Endodermal cell (in vitro differentiated cells): ENCODE data around the gene SCUBE2. TPM values are rescaled to one million over a fixed set of nuclear protein-coding genes. Genes with fewer than 3 reads are reported as not detected.

Experiments used
- DNase-seq: peaks from one replicate; pipeline ENCODE4 v3.0.0-alpha.2; 2017
- H3K27ac ChIP-seq: 2 replicates; pipeline ENCODE4 v1.5.1; 2013; ENCODE audit warnings: mild to moderate bottlenecking, low read depth, low read length, moderate library complexity
- H3K27me3 ChIP-seq: 2 replicates; pipeline ENCODE4 v1.6.1; 2013; ENCODE audit warnings: mild to moderate bottlenecking, low read length, moderate library complexity; ENCODE audit not compliant: insufficient read depth, control insufficient read depth, poor library complexity, severe bottlenecking
- H3K36me3 ChIP-seq: 2 replicates; pipeline ENCODE4 v1.7.0; 2013; ENCODE audit warnings: mild to moderate bottlenecking, low read length, moderate library complexity; ENCODE audit not compliant: control insufficient read depth, insufficient read depth
- H3K4me1 ChIP-seq: one replicate; pipeline ENCODE4 v1.7.0; 2013; ENCODE audit warnings: low read length; ENCODE audit not compliant: control insufficient read depth, insufficient read depth
- H3K4me3 ChIP-seq: 2 replicates; pipeline ENCODE4 v1.5.1; 2013; ENCODE audit warnings: mild to moderate bottlenecking, low read length, moderate library complexity
- H3K9ac ChIP-seq: 2 replicates; pipeline ENCODE4 v1.6.1; 2013; ENCODE audit warnings: mild to moderate bottlenecking, low read length, moderate library complexity; ENCODE audit not compliant: poor library complexity, severe bottlenecking; ENCODE audit errors: extremely low read depth
- H3K9me3 ChIP-seq: 2 replicates; pipeline ENCODE4 v1.6.1; 2013; ENCODE audit warnings: mild to moderate bottlenecking, low read length, moderate library complexity; ENCODE audit not compliant: control insufficient read depth
- H3K27ac Mint-ChIP-seq: 2 replicates; pipeline ENCODE4 v1.8.0; 2020; ENCODE audit warnings: mixed read lengths
- H3K27me3 Mint-ChIP-seq: 2 replicates; pipeline ENCODE4 v1.8.0; 2021; ENCODE audit warnings: mild to moderate bottlenecking, mixed read lengths; ENCODE audit not compliant: insufficient read depth
- H3K36me3 Mint-ChIP-seq: 2 replicates; pipeline ENCODE4 v1.8.0; 2020; ENCODE audit warnings: low read depth, mixed read lengths
- H3K4me1 Mint-ChIP-seq: 2 replicates; pipeline ENCODE4 v1.8.0; 2020; ENCODE audit warnings: mixed read lengths
- H3K4me3 Mint-ChIP-seq: 2 replicates; pipeline ENCODE4 v1.8.0; 2020; ENCODE audit warnings: mild to moderate bottlenecking, moderate library complexity, mixed read lengths
- H3K9me3 Mint-ChIP-seq: 2 replicates; pipeline ENCODE4 v1.8.0; 2020; ENCODE audit warnings: mild to moderate bottlenecking, mixed read lengths
- CTCF ChIP-seq: fragments of 200-600 bp; sonication (generic); conservative IDR thresholded peaks from 2 replicates; pipeline ENCODE4 v1.5.0; 2021; ENCODE audit warnings: antibody characterized with exemption, mild to moderate bottlenecking
- WGBS, 2 experiments: methylation state at CpG; one replicate each; pipeline versions ENCODE4 v1.1.5 to v1.1.7; 2013; ENCODE audit warnings: missing lambda C conversion rate in 2 of 2, mixed read lengths in 1 of 2; ENCODE audit not compliant: insufficient coverage in 1 of 2, insufficient read length in 1 of 2; 5-methylcytosine and 5-hydroxymethylcytosine counted together
- microRNA-seq: library from miRNA; unstranded; fragments of <30 nt; microRNA quantifications from one replicate; pipeline ENCODE4 v1.2.0, GENCODE V29; 2020; ENCODE audit warnings: borderline microRNAs expressed
- total RNA-seq, 2 donors: library from RNA; stranded (reverse); fragmentation: NEBNext Ultra II Directional in 1 of 2; extraction: Animal tissue kit (Norgen Biotek cat#: 25700) in 1 of 2; gene quantifications; 2 replicates in 1 of 2; 3 replicates in 1 of 2; pipeline ENCODE4 v1.2.1, GENCODE V29; 2021

Gene SCUBE2
- total RNA-seq, 2 donors from 2014 or later: 1.5 to 2.0 TPM

- peaks cover 2% of the 10 kb centered on the region for H3K9me3 Mint-ChIP-seq
- Histone ChIP-seq H3K36me3 (no peaks in the 10 kb centered on the region), H3K4me3 (no peak overlapping the region), H3K9ac (no peak overlapping the region), H3K27me3 (no peaks in the 10 kb centered on the region), H3K27ac (no peak overlapping the region), H3K9me3 (no peaks in the 10 kb centered on the region), H3K4me1 (no peaks in the 10 kb centered on the region)
- no peak for DNase-seq
- no peak for TF ChIP-seq CTCF
- H3K4me3 Mint-ChIP-seq: no peak overlapping the region
- no peak overlapping the region for H3K27ac Mint-ChIP-seq
- peaks cover 1% of the 10 kb centered on the region for H3K36me3 Mint-ChIP-seq
- no peaks in the 10 kb centered on the region for H3K27me3 Mint-ChIP-seq
- H3K4me1 Mint-ChIP-seq: no peaks in the 10 kb centered on the region
- WGBS, 2 experiments: 98 to 100% methylated on average over 2 of the region's 2 CpGs
Measured at GRCh38 chr11:8971196-8971923, 120.0 kb downstream of the SCUBE2 start.

Small RNA genes within 50 kb of the gene (microRNA-seq; reads per million reads assigned to microRNA genes)
- not detected for gene MIR5691

Other genes starting within 250 kb of the SCUBE2 start
- 10 to 100 TPM; 21.0 to 27.8 TPM for gene AKIP1, start 180.4 kb downstream of the SCUBE2 start, total RNA-seq
- not detected for gene C11orf16, start 158.7 kb downstream of the SCUBE2 start, total RNA-seq
- not detected for gene ASCL3, start 148.6 kb downstream of the SCUBE2 start, total RNA-seq
- gene TMEM9B, start 127.2 kb downstream of the SCUBE2 start, total RNA-seq: 10 to 100 TPM in 1 of 2 donors, 1 to 10 TPM in 1; 8.6 to 11.8 TPM
- 1 to 10 TPM in 1 of 2 donors, under 1 TPM in 1; 0.95 to 1.2 TPM for gene NRIP3, start 87.6 kb downstream of the SCUBE2 start, total RNA-seq
- 100 to 1,000 TPM; 119 to 171 TPM for gene DENND5A, start 173.8 kb upstream of the SCUBE2 start, total RNA-seq
- gene TMEM41B, start 223.0 kb upstream of the SCUBE2 start, total RNA-seq: 10 to 100 TPM; 67.8 to 68.0 TPM